Stimulated activated CD8-positive, alpha-beta memory T cell treated with anti-CD3 and anti-CD28 coated beads, Interleukin-12 subunit alpha, Interleukin-12 subunit beta, amount 100 ng/mL, for 1 hour (primary cell): ENCODE data around the gene PEAK3.

ENCODE experiments used
- DNase-seq: peaks from one replicate; pipeline ENCODE4 v3.0.0-alpha.2; 2020; ENCODE audit warnings: low read depth

The PEAK3 gene

GRCh38 chr19:2270423-2271233 is 11.3 kb downstream of the PEAK3 start:
- peak; percentile 47 for DNase-seq

- no peak for DNase-seq
Measured at GRCh38 chr19:2270157-2270422, 11.9 kb downstream of the PEAK3 start.

- peak; percentile 98 for DNase-seq
Measured at GRCh38 chr19:2269244-2270156, 12.5 kb downstream of the PEAK3 start.

GRCh38 chr19:2268861-2269243 is 13.1 kb downstream of the PEAK3 start:
- DNase-seq = no peak

GRCh38 chr19:2268480-2268830 is 13.5 kb downstream of the PEAK3 start:
- no peak for DNase-seq

GRCh38 chr19:2266183-2266993 is 15.6 kb downstream of the PEAK3 start:
- DNase-seq = no peak

- peak; percentile 41 for DNase-seq
Measured at GRCh38 chr19:2261438-2262172, 20.4 kb downstream of the PEAK3 start.

GRCh38 chr19:2260341-2260805 is 21.6 kb downstream of the PEAK3 start:
- DNase-seq = no peak

- no peak for DNase-seq
Measured at GRCh38 chr19:2259336-2259735, 22.6 kb downstream of the PEAK3 start.

GRCh38 chr19:2255982-2256685 is 25.8 kb downstream of the PEAK3 start, which contains the start of gene JSRP1:
TSS of gene JSRP1 (minus strand) at chr19:2256417. CDS start at chr19:2255314, 1,103 bp downstream.
- no peak for DNase-seq

GRCh38 chr19:2255112-2255845 is 26.7 kb downstream of the PEAK3 start:
- DNase-seq = no peak

- no peak for DNase-seq
Measured at GRCh38 chr19:2254064-2254872, 27.7 kb downstream of the PEAK3 start.

GRCh38 chr19:2253106-2254063 is 28.6 kb downstream of the PEAK3 start:
- DNase-seq = no peak

GRCh38 chr19:2252797-2253105 is 29.2 kb downstream of the PEAK3 start:
- no peak for DNase-seq

- no peak for DNase-seq
Measured at GRCh38 chr19:2252055-2252796, 29.7 kb downstream of the PEAK3 start.

GRCh38 chr19:2251106-2252054 is 30.6 kb downstream of the PEAK3 start:
- no peak for DNase-seq

GRCh38 chr19:2250766-2251105 is 31.2 kb downstream of the PEAK3 start:
- DNase-seq = no peak
